Coronary artery (tissue), 2 donors: ENCODE data around the gene IQCH.
"Not testable (repeated sequence)": the region's sequence is repeated elsewhere in the genome, so short reads cannot be mapped to it uniquely, and the experiment has no call there.

Experiments used
- DNase-seq: peaks from one replicate; pipeline ENCODE4 v3.0.0-alpha.2; 2017; ENCODE audit warnings: low spot score
- H3K27ac ChIP-seq, 2 donors: fragments of 200-600 bp; sonication (generic); one replicate each; pipeline ENCODE4 v1.5.1; 2016 to 2019
- H3K4me3 ChIP-seq: fragments of 200-600 bp; sonication (generic); 2 replicates; pipeline ENCODE4 v1.5.1; 2016; ENCODE audit warnings: mild to moderate bottlenecking, moderate library complexity
- CTCF ChIP-seq: fragments of 200-600 bp; sonication (generic); IDR thresholded peaks from one replicate; pipeline ENCODE4 v1.5.1; 2019; ENCODE audit warnings: antibody characterized with exemption

Gene IQCH

DNA sequence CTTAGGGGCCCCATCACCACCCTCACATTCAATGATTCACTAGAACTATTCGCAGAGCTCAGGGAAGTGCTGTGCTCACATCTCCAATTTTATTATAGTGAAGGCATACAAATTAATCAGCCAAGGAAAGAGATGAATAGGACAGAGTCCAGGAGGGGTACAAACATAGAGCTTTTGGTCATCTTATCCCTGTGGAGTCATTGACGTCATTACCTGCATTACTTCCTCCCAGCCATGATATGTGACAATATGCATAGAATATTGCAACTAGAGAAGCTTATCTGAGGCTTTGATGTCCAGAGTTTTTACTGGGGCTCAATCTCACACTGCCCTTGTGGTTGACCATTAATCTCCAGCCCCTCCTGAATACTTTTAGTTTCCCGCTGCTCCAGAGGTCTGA, 1.5 kb downstream of the IQCH start:
- H3K4me3 ChIP-seq: no peak overlapping the region
- no peak for TF ChIP-seq CTCF
- DNase-seq: no peak
- no peak overlapping the region for H3K27ac ChIP-seq

DNA sequence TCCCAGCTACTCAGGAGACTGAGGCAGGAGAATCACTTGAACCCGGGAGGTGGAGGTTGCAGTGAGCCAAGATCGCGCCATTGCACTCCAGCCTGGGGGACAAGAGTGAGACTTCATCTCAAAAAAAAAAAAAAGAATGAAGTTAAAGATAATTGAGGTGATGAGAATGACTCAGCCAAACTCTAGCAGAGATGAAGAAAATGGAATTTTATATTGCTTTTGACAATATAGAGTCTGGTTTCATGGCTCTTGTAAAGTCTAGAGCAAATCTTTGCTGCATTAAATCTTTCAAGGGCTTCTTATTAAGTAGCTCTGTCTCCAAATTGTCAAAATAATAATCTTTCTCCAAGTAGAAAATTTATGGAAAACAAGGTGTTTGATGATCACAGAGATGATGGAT, 3.8 kb downstream of the IQCH start:
- H3K27ac ChIP-seq, H3K4me3 ChIP-seq, DNase-seq: not testable (repeated sequence)

- DNase-seq: no peak
- H3K4me3 ChIP-seq: no peak overlapping the region
- TF ChIP-seq CTCF: no peak
- H3K27ac ChIP-seq: no peak overlapping the region
Measured at GRCh38 chr15:67259379-67259778, 4.8 kb downstream of the IQCH start.

- no peak overlapping the region for H3K27ac ChIP-seq
- TF ChIP-seq CTCF: no peak
- no peak for DNase-seq
- H3K4me3 ChIP-seq: no peak overlapping the region
Measured at GRCh38 chr15:67259806-67260205, 5.2 kb downstream of the IQCH start.

- no peak for TF ChIP-seq CTCF
- no peak for DNase-seq
- no peak overlapping the region for H3K27ac ChIP-seq
- no peak overlapping the region for H3K4me3 ChIP-seq
Measured at GRCh38 chr15:67266870-67267269, 12.3 kb downstream of the IQCH start.

- no peak for DNase-seq
- H3K27ac ChIP-seq: no peak overlapping the region
- H3K4me3 ChIP-seq: no peak overlapping the region
- no peak for TF ChIP-seq CTCF
Measured at GRCh38 chr15:67267440-67267839, 12.9 kb downstream of the IQCH start.

DNA sequence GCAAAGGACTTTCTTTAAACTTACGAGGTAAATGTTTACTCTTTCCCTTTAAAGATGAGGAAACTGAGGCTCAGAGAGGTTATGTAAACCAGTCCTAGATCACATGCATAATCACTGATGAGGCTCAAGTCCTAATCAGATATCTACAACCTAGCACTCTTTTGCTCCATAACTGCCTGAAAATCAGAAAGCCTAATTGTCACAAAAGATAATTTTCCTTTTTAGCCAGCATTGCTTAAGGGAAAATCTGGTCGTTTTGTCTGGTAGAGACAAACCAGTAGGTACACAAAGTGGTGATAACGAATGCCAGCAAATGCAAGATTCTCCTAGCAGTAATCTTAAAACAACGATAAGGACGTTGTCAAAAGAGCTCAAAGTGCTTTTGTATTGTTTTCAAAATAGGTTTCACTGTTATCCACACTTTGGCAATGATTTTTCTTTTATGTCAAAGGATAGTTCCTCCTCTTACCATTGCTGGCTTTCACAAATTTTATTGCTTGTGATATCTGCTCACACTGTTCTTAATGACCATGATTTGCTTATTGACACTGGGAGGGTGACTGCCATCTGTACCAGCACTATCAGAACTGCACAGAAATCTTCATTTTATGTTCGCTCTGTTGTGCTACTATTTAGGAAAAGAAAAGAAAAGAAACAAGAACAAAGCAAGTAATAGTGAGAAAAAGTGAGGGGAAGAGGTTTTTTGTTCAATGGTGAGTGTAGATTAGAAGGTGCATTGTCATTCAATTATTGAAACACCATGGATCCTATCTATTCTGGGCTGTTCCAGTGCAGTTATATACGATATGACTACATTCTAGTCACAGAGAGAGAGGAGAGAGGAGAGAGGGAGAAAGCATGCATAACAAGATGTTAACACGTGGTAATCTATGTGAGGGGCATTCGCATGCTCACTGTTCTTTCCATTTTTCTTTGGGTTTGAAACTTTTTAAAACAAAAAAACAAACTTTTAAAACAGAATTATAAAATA, 13.7 kb downstream of the IQCH start:
- H3K27ac ChIP-seq: no peak overlapping the region
- DNase-seq: no peak
- no peak for TF ChIP-seq CTCF
- H3K4me3 ChIP-seq: no peak overlapping the region
